ACC112 (cell line): ENCODE results near the gene TRIM67.

Experiments used
- H2AFZ ChIP-seq: fragments of 200-600 bp; sonication (generic); one replicate; pipeline ENCODE4 v1.6.0; 2017; ENCODE audit warnings: antibody characterized with exemption, low read length; ENCODE audit not compliant: unreplicated experiment
- H3K27ac ChIP-seq: fragments of 200-600 bp; sonication (generic); 2 replicates; pipeline ENCODE4 v1.5.1; 2014; ENCODE audit warnings: low read depth, mild to moderate bottlenecking, antibody characterized with exemption, low read length, moderate library complexity
- H3K27me3 ChIP-seq: fragments of 200-600 bp; sonication (generic); 2 replicates; pipeline ENCODE4 v1.6.1; 2014; ENCODE audit warnings: mild to moderate bottlenecking, antibody characterized with exemption, low read length, moderate library complexity, mixed read lengths; ENCODE audit not compliant: insufficient read depth
- H3K36me3 ChIP-seq: fragments of 200-600 bp; sonication (generic); 2 replicates; pipeline ENCODE4 v1.6.1; 2016; ENCODE audit warnings: mild to moderate bottlenecking, antibody characterized with exemption, low read length, moderate library complexity, mixed read lengths; ENCODE audit not compliant: insufficient read depth
- H3K4me1 ChIP-seq: fragments of 200-600 bp; sonication (generic); one replicate; pipeline ENCODE4 v1.6.1; 2016; ENCODE audit warnings: low read length, mixed read lengths; ENCODE audit not compliant: insufficient read depth, unreplicated experiment, control insufficient read depth
- H3K4me3 ChIP-seq: fragments of 200-600 bp; sonication (generic); 2 replicates; pipeline ENCODE4 v1.5.1; 2014; ENCODE audit warnings: mild to moderate bottlenecking, low read depth, low read length
- H3K79me2 ChIP-seq: fragments of 200-600 bp; sonication (generic); one replicate; pipeline ENCODE4 v1.6.0; 2016; ENCODE audit warnings: low read length; ENCODE audit not compliant: control insufficient read depth, unreplicated experiment, insufficient read depth

The TRIM67 gene

GRCh38 chr1:231193710-231194340 lies 32.0 kb downstream of the TRIM67 start:
- Histone ChIP-seq H3K79me2 (no peaks in the 10 kb centered on the region), H2AFZ (no peak overlapping the region), H3K4me1 (no peaks in the 10 kb centered on the region), H3K27me3 (peaks cover 26% of the 10 kb centered on the region), H3K36me3 (no peaks in the 10 kb centered on the region), H3K27ac (no peak overlapping the region), H3K4me3 (no peak overlapping the region)

- Histone ChIP-seq H2AFZ (no peak overlapping the region), H3K27ac (no peak overlapping the region), H3K4me1 (no peaks in the 10 kb centered on the region), H3K79me2 (no peaks in the 10 kb centered on the region), H3K36me3 (no peaks in the 10 kb centered on the region), H3K4me3 (no peak overlapping the region), H3K27me3 (peaks cover 20% of the 10 kb centered on the region)
These were observed 32.6 kb downstream of the TRIM67 start for GRCh38 chr1:231194476-231194842.

GRCh38 chr1:231194843-231195516 lies 33.1 kb downstream of the TRIM67 start:
- H3K27me3 ChIP-seq, result peaks cover 14% of the 10 kb centered on the region
- H2AFZ ChIP-seq, result no peak overlapping the region

GRCh38 chr1:231196307-231196706 lies 34.4 kb downstream of the TRIM67 start:
- H3K27ac ChIP-seq, result no peak overlapping the region
- H3K36me3 ChIP-seq, result no peaks in the 10 kb centered on the region
- H2AFZ ChIP-seq, result no peak overlapping the region
- no peak overlapping the region for H3K4me3 ChIP-seq
- peaks cover 3% of the 10 kb centered on the region for H3K4me1 ChIP-seq
- peaks cover 10% of the 10 kb centered on the region for H3K27me3 ChIP-seq
- no peaks in the 10 kb centered on the region for H3K79me2 ChIP-seq

More at GRCh38 chr1:231194843-231195516, 33.1 kb downstream of the TRIM67 start:
- Histone ChIP-seq H3K27ac (no peak overlapping the region), H3K4me3 (no peak overlapping the region), H3K36me3 (no peaks in the 10 kb centered on the region), H3K79me2 (no peaks in the 10 kb centered on the region), H3K4me1 (no peaks in the 10 kb centered on the region)

GRCh38 chr1:231196728-231197127 lies 34.9 kb downstream of the TRIM67 start:
- Histone ChIP-seq H3K4me1 (peaks cover 3% of the 10 kb centered on the region), H3K27ac (no peak overlapping the region), H3K27me3 (peaks cover 14% of the 10 kb centered on the region), H2AFZ (no peak overlapping the region), H3K4me3 (no peak overlapping the region), H3K79me2 (no peaks in the 10 kb centered on the region), H3K36me3 (no peaks in the 10 kb centered on the region)

- no peaks in the 10 kb centered on the region for H3K36me3 ChIP-seq
- no peak overlapping the region for H3K27ac ChIP-seq
- H3K4me3 ChIP-seq, result no peak overlapping the region
- H2AFZ ChIP-seq, result no peak overlapping the region
- H3K79me2 ChIP-seq, result no peaks in the 10 kb centered on the region
- H3K4me1 ChIP-seq, result peaks cover 3% of the 10 kb centered on the region
- peaks cover 42% of the 10 kb centered on the region for H3K27me3 ChIP-seq
These were observed 38.0 kb downstream of the TRIM67 start for GRCh38 chr1:231199868-231200267.

GRCh38 chr1:231200388-231201031 lies 38.7 kb downstream of the TRIM67 start:
- no peak overlapping the region for H3K27ac ChIP-seq
- no peak overlapping the region for H2AFZ ChIP-seq
- peaks cover 46% of the 10 kb centered on the region for H3K27me3 ChIP-seq
- no peaks in the 10 kb centered on the region for H3K36me3 ChIP-seq
- no peaks in the 10 kb centered on the region for H3K79me2 ChIP-seq
- peaks cover 3% of the 10 kb centered on the region for H3K4me1 ChIP-seq
- H3K4me3 ChIP-seq, result no peak overlapping the region

- H3K27ac ChIP-seq, result no peak overlapping the region
These were observed 39.6 kb downstream of the TRIM67 start for GRCh38 chr1:231201375-231201978.

GRCh38 chr1:231201979-231202633 lies 40.2 kb downstream of the TRIM67 start:
- Histone ChIP-seq H2AFZ (no peak overlapping the region), H3K79me2 (no peaks in the 10 kb centered on the region), H3K4me3 (no peak overlapping the region), H3K36me3 (no peaks in the 10 kb centered on the region), H3K27me3 (peaks cover 43% of the 10 kb centered on the region), H3K4me1 (peaks cover 3% of the 10 kb centered on the region), H3K27ac (no peak overlapping the region)

More at GRCh38 chr1:231201375-231201978, 39.6 kb downstream of the TRIM67 start:
- H3K27me3 ChIP-seq, result peaks cover 45% of the 10 kb centered on the region
- H3K79me2 ChIP-seq, result no peaks in the 10 kb centered on the region
- no peak overlapping the region for H2AFZ ChIP-seq
- peaks cover 3% of the 10 kb centered on the region for H3K4me1 ChIP-seq
- no peaks in the 10 kb centered on the region for H3K36me3 ChIP-seq
- H3K4me3 ChIP-seq, result no peak overlapping the region

- Histone ChIP-seq H3K4me1 (peaks cover 3% of the 10 kb centered on the region), H3K79me2 (no peaks in the 10 kb centered on the region), H3K27ac (no peak overlapping the region), H3K4me3 (no peak overlapping the region), H3K27me3 (peaks cover 37% of the 10 kb centered on the region), H2AFZ (no peak overlapping the region), H3K36me3 (no peaks in the 10 kb centered on the region)
These were observed 41.6 kb downstream of the TRIM67 start for GRCh38 chr1:231203259-231204057.
